Measurements from ENCODE around the gene PPP1R8. TPM values are rescaled to one million over a fixed set of nuclear protein-coding genes. Genes with fewer than 3 reads are reported as not detected.

PPP1R8 gene
- total RNA-seq, 1 experiment from 2014 or later = 39.5 TPM

GRCh38 chr1:27883536-27883935 lies 53.0 kb downstream of the PPP1R8 start (continued):
- TF ChIP-seq ZNF532 (CRISPR knock-in tag; IDR thresholded peaks at IDR 0.05; ENCODE audit: borderline replicate concordance) = no peak

GRCh38 chr1:27884006-27884954 lies 53.7 kb downstream of the PPP1R8 start:
- no peak for TF ChIP-seq ZNF532 (CRISPR knock-in tag; IDR thresholded peaks at IDR 0.05; ENCODE audit: borderline replicate concordance)
- TF ChIP-seq STAT6 (CRISPR knock-in tag; conservative IDR thresholded peaks at IDR 0.05; ENCODE audit: low read depth) = no peak
- TF ChIP-seq NFATC4 (CRISPR knock-in tag; IDR thresholded peaks at IDR 0.05) = no peak
- TF ChIP-seq, protein P1, sequence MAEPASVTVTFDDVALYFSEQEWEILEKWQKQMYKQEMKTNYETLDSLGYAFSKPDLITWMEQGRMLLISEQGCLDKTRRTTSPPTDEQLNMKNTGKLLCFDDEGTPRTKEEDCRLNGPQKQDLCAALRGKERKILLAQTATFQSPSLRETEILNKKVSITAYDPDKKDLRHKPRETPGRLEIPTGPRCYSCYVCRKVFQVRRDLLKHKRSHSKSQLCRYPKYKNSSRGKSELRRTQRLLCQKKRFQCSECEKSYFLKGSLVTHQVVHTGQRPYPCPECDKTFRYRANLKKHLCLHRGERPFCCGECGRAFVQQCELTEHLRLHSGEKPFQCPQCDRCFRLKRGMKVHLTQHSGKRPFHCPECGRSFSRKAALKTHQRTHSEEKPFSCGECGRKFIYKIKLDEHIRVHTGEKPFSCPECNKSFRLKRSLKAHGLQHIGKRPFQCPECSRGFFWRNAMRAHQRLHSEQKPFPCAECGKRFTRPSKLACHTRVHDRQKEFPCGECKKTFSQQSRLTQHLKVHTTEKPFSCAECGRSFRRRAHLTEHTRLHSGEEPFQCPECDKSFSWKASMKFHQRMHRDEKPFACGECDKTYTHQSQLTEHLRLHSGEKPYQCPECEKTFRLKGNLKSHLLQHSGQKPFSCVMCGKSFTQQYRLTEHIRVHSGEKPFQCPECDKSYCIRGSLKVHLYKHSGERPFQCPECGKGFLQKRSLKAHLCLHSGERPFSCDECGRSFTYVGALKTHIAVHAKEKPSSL (CRISPR knock-in tag; conservative IDR thresholded peaks at IDR 0.05) = no peak
- ATAC-seq (no peak), DNase-seq (ENCODE audit: low spot score) (no peak)
- no peak overlapping the region for H3K4me3 Mint-ChIP-seq
- H3K27me3 Mint-ChIP-seq (ENCODE audit: low read depth) = no peaks in the 10 kb centered on the region
- H3K9me3 Mint-ChIP-seq = no peaks in the 10 kb centered on the region
- H3K4me1 Mint-ChIP-seq = no peaks in the 10 kb centered on the region
- H3K27ac Mint-ChIP-seq = 0 out of 2 replicates have a peak overlapping the region, but pooled peaks have one; percentile 19
- CTCF ChIA-PET = interaction anchor here (1.0 kb wide), 1 partner anchor 27 kb away, joined by 6 read pairs; no protein-coding TSS in a partner anchor
- peaks cover 13% of the 10 kb centered on the region; the same call in 1 of the 2 replicates for H3K36me3 Mint-ChIP-seq
- POLR2A ChIA-PET = no interaction called here

- Mint-ChIP-seq H3K4me3 (no peak overlapping the region), H3K36me3 (peaks cover 16% of the 10 kb centered on the region; the same call in 1 of the 2 replicates), H3K9me3 (no peaks in the 10 kb centered on the region), H3K27me3 (ENCODE audit: low read depth) (no peaks in the 10 kb centered on the region), H3K4me1 (no peaks in the 10 kb centered on the region), H3K27ac (peak overlapping the region; percentile 2; the same call in 1 of the 2 replicates)
- ChIA-PET POLR2A (no interaction called here), CTCF (no interaction called here)
- DNase-seq (ENCODE audit: low spot score) (no peak), ATAC-seq (no peak)
- TF ChIP-seq, protein P2, sequence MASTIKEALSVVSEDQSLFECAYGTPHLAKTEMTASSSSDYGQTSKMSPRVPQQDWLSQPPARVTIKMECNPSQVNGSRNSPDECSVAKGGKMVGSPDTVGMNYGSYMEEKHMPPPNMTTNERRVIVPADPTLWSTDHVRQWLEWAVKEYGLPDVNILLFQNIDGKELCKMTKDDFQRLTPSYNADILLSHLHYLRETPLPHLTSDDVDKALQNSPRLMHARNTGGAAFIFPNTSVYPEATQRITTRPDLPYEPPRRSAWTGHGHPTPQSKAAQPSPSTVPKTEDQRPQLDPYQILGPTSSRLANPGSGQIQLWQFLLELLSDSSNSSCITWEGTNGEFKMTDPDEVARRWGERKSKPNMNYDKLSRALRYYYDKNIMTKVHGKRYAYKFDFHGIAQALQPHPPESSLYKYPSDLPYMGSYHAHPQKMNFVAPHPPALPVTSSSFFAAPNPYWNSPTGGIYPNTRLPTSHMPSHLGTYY (CRISPR knock-in tag; IDR thresholded peaks at IDR 0.05) = no peak
- TF ChIP-seq NR1H2 (CRISPR knock-in tag; IDR thresholded peaks at IDR 0.05) = no peak
- no peak for TF ChIP-seq GABPB1 (CRISPR knock-in tag; IDR thresholded peaks at IDR 0.05)
- TF ChIP-seq ZNF423 (CRISPR knock-in tag; IDR thresholded peaks at IDR 0.05) = no peak
- TF ChIP-seq, protein P3, sequence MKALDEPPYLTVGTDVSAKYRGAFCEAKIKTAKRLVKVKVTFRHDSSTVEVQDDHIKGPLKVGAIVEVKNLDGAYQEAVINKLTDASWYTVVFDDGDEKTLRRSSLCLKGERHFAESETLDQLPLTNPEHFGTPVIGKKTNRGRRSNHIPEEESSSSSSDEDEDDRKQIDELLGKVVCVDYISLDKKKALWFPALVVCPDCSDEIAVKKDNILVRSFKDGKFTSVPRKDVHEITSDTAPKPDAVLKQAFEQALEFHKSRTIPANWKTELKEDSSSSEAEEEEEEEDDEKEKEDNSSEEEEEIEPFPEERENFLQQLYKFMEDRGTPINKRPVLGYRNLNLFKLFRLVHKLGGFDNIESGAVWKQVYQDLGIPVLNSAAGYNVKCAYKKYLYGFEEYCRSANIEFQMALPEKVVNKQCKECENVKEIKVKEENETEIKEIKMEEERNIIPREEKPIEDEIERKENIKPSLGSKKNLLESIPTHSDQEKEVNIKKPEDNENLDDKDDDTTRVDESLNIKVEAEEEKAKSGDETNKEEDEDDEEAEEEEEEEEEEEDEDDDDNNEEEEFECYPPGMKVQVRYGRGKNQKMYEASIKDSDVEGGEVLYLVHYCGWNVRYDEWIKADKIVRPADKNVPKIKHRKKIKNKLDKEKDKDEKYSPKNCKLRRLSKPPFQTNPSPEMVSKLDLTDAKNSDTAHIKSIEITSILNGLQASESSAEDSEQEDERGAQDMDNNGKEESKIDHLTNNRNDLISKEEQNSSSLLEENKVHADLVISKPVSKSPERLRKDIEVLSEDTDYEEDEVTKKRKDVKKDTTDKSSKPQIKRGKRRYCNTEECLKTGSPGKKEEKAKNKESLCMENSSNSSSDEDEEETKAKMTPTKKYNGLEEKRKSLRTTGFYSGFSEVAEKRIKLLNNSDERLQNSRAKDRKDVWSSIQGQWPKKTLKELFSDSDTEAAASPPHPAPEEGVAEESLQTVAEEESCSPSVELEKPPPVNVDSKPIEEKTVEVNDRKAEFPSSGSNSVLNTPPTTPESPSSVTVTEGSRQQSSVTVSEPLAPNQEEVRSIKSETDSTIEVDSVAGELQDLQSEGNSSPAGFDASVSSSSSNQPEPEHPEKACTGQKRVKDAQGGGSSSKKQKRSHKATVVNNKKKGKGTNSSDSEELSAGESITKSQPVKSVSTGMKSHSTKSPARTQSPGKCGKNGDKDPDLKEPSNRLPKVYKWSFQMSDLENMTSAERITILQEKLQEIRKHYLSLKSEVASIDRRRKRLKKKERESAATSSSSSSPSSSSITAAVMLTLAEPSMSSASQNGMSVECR (CRISPR knock-in tag; IDR thresholded peaks at IDR 0.05; ENCODE audit: borderline replicate concordance) = no peak
These were observed 54.5 kb downstream of the PPP1R8 start for GRCh38 chr1:27885114-27885528.

All from WTC11 (cell line).